ENCODE results near the gene ZNF783.
"Not testable (repeated sequence)": the region's sequence is repeated elsewhere in the genome, so short reads cannot be mapped to it uniquely, and the experiment has no call there.

The ZNF783 gene

DNA sequence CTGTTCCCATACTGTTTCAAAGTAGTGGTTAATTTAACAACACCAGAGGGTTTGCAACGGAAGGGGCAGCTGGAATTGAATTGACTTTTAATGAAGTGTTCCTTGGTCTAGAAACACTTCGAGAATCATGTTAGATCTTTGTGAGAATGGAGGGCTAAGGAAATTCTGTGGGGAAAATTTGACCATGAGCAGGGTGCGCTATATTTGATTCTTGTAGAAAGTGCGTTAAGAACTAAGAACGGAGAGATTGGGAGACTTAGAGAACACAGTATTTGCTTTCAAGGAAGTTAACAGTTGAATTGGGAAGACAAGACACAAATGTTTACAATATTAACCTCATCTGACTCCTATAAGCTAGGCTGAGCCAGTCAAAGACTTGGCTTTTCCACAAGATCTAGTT is 21.4 kb upstream of the ZNF783 start:
- TF ChIP-seq, protein P1, sequence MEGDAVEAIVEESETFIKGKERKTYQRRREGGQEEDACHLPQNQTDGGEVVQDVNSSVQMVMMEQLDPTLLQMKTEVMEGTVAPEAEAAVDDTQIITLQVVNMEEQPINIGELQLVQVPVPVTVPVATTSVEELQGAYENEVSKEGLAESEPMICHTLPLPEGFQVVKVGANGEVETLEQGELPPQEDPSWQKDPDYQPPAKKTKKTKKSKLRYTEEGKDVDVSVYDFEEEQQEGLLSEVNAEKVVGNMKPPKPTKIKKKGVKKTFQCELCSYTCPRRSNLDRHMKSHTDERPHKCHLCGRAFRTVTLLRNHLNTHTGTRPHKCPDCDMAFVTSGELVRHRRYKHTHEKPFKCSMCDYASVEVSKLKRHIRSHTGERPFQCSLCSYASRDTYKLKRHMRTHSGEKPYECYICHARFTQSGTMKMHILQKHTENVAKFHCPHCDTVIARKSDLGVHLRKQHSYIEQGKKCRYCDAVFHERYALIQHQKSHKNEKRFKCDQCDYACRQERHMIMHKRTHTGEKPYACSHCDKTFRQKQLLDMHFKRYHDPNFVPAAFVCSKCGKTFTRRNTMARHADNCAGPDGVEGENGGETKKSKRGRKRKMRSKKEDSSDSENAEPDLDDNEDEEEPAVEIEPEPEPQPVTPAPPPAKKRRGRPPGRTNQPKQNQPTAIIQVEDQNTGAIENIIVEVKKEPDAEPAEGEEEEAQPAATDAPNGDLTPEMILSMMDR (IDR thresholded peaks at IDR 0.05; ENCODE audit: low read depth, low read length, missing control alignments), result no peak
- H3K4me3 ChIP-seq (ENCODE audit: low read depth, low read length), result peak overlapping the region; percentile 80
- DNase-seq (ENCODE audit: low read depth), result no peak

DNA sequence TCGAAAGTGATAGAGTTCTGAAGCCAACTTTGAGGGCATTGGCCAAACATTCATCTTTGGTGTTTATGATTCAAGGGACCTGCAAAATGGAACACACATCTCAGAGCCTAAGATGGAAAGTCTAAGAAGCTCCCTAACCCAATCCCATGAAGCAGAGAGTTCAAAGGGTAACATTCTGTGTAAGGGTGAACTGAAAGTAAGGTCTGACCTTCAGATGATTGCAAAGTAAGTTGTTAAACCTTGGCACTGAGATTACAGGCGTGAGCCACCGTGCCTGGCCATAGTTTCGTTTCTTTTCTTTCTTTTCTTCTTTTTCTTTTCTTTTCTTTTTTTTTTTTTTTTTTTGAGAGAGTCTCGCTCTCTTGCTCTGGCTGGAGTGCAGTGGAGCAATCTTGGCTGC is 20.3 kb upstream of the ZNF783 start:
- no peak for DNase-seq (ENCODE audit: low read depth)
- no peak overlapping the region for H3K4me3 ChIP-seq (ENCODE audit: low read depth, low read length)
- TF ChIP-seq, protein P1 (IDR thresholded peaks at IDR 0.05; ENCODE audit: low read depth, low read length, missing control alignments), result no peak

DNA sequence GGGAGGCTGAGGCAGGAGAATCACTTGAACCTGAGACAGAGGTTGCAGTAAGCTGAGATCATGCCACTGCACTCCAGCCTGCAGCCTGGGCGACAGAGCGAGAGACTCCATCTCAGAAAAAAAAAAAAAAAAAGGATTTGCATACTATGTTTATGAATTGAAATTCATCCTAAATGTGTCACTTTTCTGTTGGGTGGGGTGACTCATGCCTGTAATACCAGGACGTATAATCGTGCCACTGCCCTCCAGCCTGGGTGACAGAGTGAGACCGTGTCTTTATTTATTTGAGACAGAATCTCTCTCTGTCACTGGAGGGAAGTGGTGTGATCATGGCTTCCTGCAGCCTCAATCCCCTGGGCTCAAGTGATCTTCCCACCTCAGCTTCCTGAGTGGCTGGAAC is 16.8 kb upstream of the ZNF783 start:
- TF ChIP-seq, protein P1 (IDR thresholded peaks at IDR 0.05; ENCODE audit: low read depth, low read length, missing control alignments), result no peak
- H3K4me3 ChIP-seq (ENCODE audit: low read depth, low read length), result no peak overlapping the region
- DNase-seq (ENCODE audit: low read depth), result no peak

DNA sequence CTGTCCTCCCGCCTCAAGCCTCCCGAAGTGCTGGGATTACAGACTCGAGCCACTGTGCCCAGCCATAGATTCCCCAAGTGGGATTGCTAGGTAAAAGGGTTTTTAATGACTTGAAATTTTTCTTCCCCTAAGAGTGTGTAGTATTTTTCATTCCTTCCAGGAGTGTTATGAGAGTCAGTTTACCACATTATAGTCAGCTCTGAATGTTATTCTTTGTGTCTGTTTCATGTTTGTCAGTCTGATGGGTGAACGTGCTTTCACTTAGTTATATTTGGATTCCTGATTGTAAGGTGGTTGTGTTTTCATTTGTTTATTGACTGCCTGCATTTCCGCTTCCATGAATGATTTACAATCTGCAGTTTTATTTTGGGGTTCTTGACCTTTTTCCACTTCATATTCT is 16.3 kb upstream of the ZNF783 start:
- no peak overlapping the region for H3K4me3 ChIP-seq (ENCODE audit: low read depth, low read length)
- no peak for DNase-seq (ENCODE audit: low read depth)
- TF ChIP-seq, protein P1 (IDR thresholded peaks at IDR 0.05; ENCODE audit: low read depth, low read length, missing control alignments), result no peak

DNA sequence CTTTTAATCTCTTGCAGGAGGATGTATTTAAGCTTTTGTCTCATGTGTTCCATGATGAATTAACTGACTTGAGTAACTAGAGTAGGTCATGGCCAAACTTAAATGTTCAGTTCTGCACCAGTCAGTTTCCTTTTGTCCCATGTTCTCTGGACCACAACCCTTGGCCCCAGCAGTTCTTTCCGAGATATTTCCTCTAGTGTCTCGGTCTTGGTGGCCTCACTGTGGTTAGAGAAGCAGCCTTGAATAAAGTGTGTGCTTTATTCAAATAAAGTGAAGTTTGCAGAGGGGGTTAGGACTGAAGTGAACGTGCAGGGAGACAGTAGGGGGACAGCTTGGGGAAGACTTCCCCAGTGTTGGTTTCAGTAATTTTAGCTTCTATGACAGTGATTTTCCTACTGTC is 13.2 kb upstream of the ZNF783 start:
- H3K4me3 ChIP-seq (ENCODE audit: low read depth, low read length), result no peak overlapping the region
- no peak for DNase-seq (ENCODE audit: low read depth)
- TF ChIP-seq, protein P1 (IDR thresholded peaks at IDR 0.05; ENCODE audit: low read depth, low read length, missing control alignments), result no peak

DNA sequence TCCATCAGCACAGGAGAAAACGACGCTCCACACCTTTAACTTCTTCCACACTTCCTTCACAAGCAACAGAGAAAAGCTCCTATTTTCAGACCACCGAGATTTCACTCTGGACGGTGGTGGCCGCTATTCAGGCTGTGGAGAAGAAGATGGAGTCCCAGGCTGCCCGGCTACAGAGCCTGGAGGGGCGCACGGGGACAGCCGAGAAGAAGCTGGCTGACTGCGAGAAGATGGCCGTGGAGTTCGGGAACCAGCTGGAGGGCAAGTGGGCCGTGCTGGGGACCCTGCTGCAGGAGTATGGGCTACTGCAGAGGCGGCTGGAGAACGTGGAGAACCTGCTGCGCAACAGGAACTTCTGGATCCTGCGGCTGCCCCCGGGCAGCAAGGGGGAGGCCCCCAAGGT is 11.8 kb upstream of the ZNF783 start:
- not testable (repeated sequence) for DNase-seq (ENCODE audit: low read depth); H3K4me3 ChIP-seq (ENCODE audit: low read depth, low read length)

DNA sequence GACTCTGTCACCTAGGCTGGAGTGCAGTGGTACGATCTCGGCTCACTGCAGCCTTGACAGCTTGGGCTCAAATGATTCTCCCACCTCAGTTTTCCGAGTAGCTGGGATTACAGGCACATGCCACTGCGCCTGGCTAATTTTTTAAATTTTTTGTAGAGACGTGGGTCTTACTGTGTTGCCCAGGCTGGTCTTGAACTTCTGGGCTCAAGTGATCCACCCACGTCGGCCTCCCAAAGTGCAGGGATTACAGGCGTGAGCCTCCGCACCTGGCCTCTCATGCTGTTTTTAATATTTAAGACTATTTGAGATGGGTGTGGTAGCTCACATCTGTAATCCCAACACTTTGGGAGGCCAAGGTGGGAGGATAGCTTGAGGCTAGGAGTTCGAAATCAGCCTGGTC is 10.5 kb upstream of the ZNF783 start:
- not testable (repeated sequence) for DNase-seq (ENCODE audit: low read depth); H3K4me3 ChIP-seq (ENCODE audit: low read depth, low read length)

DNA sequence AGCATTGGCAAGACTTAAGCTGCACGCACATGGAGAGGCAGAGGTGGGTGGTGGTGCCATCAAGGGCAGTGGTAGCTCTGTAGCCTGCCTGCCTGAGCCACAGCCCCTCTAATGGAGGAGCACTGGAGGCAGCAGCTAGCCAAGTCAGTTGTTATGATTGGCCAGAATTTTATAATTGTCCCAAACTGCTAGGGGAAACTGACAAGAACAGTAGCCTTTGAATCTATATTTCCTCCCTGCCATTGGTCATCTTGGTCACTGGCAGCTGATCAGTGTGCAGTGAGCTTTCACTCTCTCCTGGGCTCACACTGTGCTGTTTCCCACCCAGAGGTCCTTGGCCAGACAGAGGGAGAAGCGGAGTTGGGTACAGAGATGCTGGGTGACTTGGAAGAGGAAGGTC is 9.6 kb upstream of the ZNF783 start:
- DNase-seq (ENCODE audit: low read depth), result no peak
- TF ChIP-seq, protein P1 (IDR thresholded peaks at IDR 0.05; ENCODE audit: low read depth, low read length, missing control alignments), result no peak
- no peak overlapping the region for H3K4me3 ChIP-seq (ENCODE audit: low read depth, low read length)

All from GM12864 (cell line).